ENCODE measurements around the gene NIP7.

- TF ChIP-seq CTCF (IDR thresholded peaks at IDR 0.05) (no peak), SIN3A (IDR thresholded peaks at IDR 0.05; ENCODE audit: borderline replicate concordance, insufficient read depth, low read depth, low read length) (no peak)
Measured at GRCh38 chr16:69328854-69329316, 10.7 kb upstream of the NIP7 start.

All from Panc1 (cell line).